WERI-Rb-1 (cell line): ENCODE results near the gene RASA3.

Experiments used
- DNase-seq: peaks from one replicate; pipeline ENCODE4 v3.0.0-alpha.2; 2020
- H3K27ac ChIP-seq: fragments of 250-450 bp; sonication (Bioruptor Pico); 2 replicates; pipeline ENCODE4 v1.5.1; 2020; ENCODE audit warnings: mild to moderate bottlenecking, moderate library complexity
- H3K27me3 ChIP-seq: fragments of 250-450 bp; sonication (Bioruptor Pico); 2 replicates; pipeline ENCODE4 v1.5.1; 2021; ENCODE audit warnings: mild to moderate bottlenecking, low read depth, moderate library complexity; ENCODE audit not compliant: insufficient read depth, severe bottlenecking
- H3K36me3 ChIP-seq: fragments of 250-450 bp; sonication (Bioruptor Pico); 2 replicates; pipeline ENCODE4 v1.5.1; 2020; ENCODE audit warnings: mild to moderate bottlenecking, moderate library complexity
- H3K4me3 ChIP-seq: 2 replicates; pipeline ENCODE4 v1.5.1; 2011; ENCODE audit warnings: low read depth, mild to moderate bottlenecking, control low read depth, low read length
- H3K9me3 ChIP-seq: fragments of 250-450 bp; sonication (Bioruptor Pico); 2 replicates; pipeline ENCODE4 v1.5.1; 2021; ENCODE audit warnings: mild to moderate bottlenecking, moderate library complexity; ENCODE audit not compliant: severe bottlenecking
- CTCF ChIP-seq: IDR thresholded peaks from 2 replicates; pipeline ENCODE4 v1.5.1; 2011; ENCODE audit warnings: low read depth, mild to moderate bottlenecking, control low read depth, inconsistent platforms, low read length

The RASA3 gene

GRCh38 chr13:114088863-114089262 is 43.6 kb downstream of the RASA3 start:
- Histone ChIP-seq H3K9me3 (peaks cover 33% of the 10 kb centered on the region), H3K4me3 (no peak overlapping the region), H3K27me3 (no peaks in the 10 kb centered on the region), H3K27ac (no peak overlapping the region), H3K36me3 (no peaks in the 10 kb centered on the region)
- TF ChIP-seq CTCF: no peak
- no peak for DNase-seq

- Histone ChIP-seq H3K27me3 (no peaks in the 10 kb centered on the region), H3K9me3 (peaks cover 26% of the 10 kb centered on the region), H3K36me3 (no peaks in the 10 kb centered on the region), H3K27ac (no peak overlapping the region), H3K4me3 (no peak overlapping the region)
- TF ChIP-seq CTCF: no peak
- DNase-seq: peak; percentile 6
Measured at GRCh38 chr13:114088234-114088633, 44.2 kb downstream of the RASA3 start.

GRCh38 chr13:114087430-114087829 is 45.0 kb downstream of the RASA3 start:
- TF ChIP-seq CTCF: no peak
- no peak overlapping the region for H3K27ac ChIP-seq
- no peaks in the 10 kb centered on the region for H3K27me3 ChIP-seq

DNA sequence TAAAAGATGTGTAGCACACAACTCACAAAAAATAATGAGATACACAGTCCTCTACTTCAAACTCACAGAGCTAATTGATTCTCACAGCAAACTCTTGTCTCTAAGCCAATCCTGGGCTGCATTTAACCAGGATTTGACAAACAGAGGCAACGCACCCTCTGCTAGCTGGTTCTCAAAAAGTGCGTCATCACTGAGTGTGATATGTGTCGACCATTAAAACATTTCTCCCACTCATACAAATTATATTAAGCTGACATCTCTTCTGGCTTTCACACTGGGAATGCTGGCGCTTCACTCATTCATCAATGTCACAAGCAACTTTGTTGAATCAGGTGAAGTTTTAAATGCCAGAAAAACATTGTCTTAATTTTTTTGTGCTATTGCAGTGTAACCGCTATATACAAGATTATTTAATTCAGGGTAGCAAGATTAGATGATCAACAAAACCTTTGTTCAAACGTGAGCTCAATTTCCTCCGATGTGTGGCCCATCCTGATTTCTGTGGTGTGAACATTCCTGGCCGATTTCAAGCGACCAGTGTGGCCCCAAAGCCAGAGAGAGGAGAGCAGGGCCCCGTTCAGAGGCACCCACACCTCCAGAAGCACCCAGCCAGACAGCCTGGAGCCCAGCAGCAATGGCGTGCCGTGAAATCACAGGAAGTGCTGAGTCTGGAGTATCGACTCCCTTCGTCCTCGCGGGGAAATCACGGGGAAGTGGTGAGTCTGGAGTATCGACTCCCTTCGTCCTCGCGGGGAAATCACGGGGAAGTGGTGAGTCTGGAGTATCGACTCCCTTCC is 49.4 kb downstream of the RASA3 start:
- no peaks in the 10 kb centered on the region for H3K9me3 ChIP-seq
- no peak overlapping the region for H3K4me3 ChIP-seq
- no peak overlapping the region for H3K27ac ChIP-seq
- H3K27me3 ChIP-seq: no peaks in the 10 kb centered on the region
- no peaks in the 10 kb centered on the region for H3K36me3 ChIP-seq
- no peak for TF ChIP-seq CTCF
- DNase-seq: no peak

More at GRCh38 chr13:114087430-114087829, 45.0 kb downstream of the RASA3 start:
- peak; percentile 10 for DNase-seq
- Histone ChIP-seq H3K9me3 (peaks cover 22% of the 10 kb centered on the region), H3K4me3 (no peak overlapping the region), H3K36me3 (no peaks in the 10 kb centered on the region)

- Histone ChIP-seq H3K27me3 (no peaks in the 10 kb centered on the region), H3K9me3 (no peaks in the 10 kb centered on the region), H3K4me3 (no peak overlapping the region), H3K27ac (no peak overlapping the region), H3K36me3 (no peaks in the 10 kb centered on the region)
- TF ChIP-seq CTCF: no peak
- no peak for DNase-seq
Measured at GRCh38 chr13:114081761-114082681, 50.4 kb downstream of the RASA3 start.
